Endodermal cell (in vitro differentiated cells): Measurements from ENCODE around the gene EDARADD. TPM values are rescaled to one million over a fixed set of nuclear protein-coding genes. Genes with fewer than 3 reads are reported as not detected.

Experiments used
- DNase-seq: peaks from one replicate; pipeline ENCODE4 v3.0.0-alpha.2; 2017
- H3K27ac ChIP-seq: 2 replicates; pipeline ENCODE4 v1.5.1; 2013; ENCODE audit warnings: mild to moderate bottlenecking, low read depth, low read length, moderate library complexity
- H3K27me3 ChIP-seq: 2 replicates; pipeline ENCODE4 v1.6.1; 2013; ENCODE audit warnings: mild to moderate bottlenecking, low read length, moderate library complexity; ENCODE audit not compliant: insufficient read depth, control insufficient read depth, poor library complexity, severe bottlenecking
- H3K36me3 ChIP-seq: 2 replicates; pipeline ENCODE4 v1.7.0; 2013; ENCODE audit warnings: mild to moderate bottlenecking, low read length, moderate library complexity; ENCODE audit not compliant: control insufficient read depth, insufficient read depth
- H3K4me1 ChIP-seq: one replicate; pipeline ENCODE4 v1.7.0; 2013; ENCODE audit warnings: low read length; ENCODE audit not compliant: control insufficient read depth, insufficient read depth
- H3K4me3 ChIP-seq: 2 replicates; pipeline ENCODE4 v1.5.1; 2013; ENCODE audit warnings: mild to moderate bottlenecking, low read length, moderate library complexity
- H3K9ac ChIP-seq: 2 replicates; pipeline ENCODE4 v1.6.1; 2013; ENCODE audit warnings: mild to moderate bottlenecking, low read length, moderate library complexity; ENCODE audit not compliant: poor library complexity, severe bottlenecking; ENCODE audit errors: extremely low read depth
- H3K9me3 ChIP-seq: 2 replicates; pipeline ENCODE4 v1.6.1; 2013; ENCODE audit warnings: mild to moderate bottlenecking, low read length, moderate library complexity; ENCODE audit not compliant: control insufficient read depth
- H3K27ac Mint-ChIP-seq: 2 replicates; pipeline ENCODE4 v1.8.0; 2020; ENCODE audit warnings: mixed read lengths
- H3K27me3 Mint-ChIP-seq: 2 replicates; pipeline ENCODE4 v1.8.0; 2021; ENCODE audit warnings: mild to moderate bottlenecking, mixed read lengths; ENCODE audit not compliant: insufficient read depth
- H3K36me3 Mint-ChIP-seq: 2 replicates; pipeline ENCODE4 v1.8.0; 2020; ENCODE audit warnings: low read depth, mixed read lengths
- H3K4me1 Mint-ChIP-seq: 2 replicates; pipeline ENCODE4 v1.8.0; 2020; ENCODE audit warnings: mixed read lengths
- H3K4me3 Mint-ChIP-seq: 2 replicates; pipeline ENCODE4 v1.8.0; 2020; ENCODE audit warnings: mild to moderate bottlenecking, moderate library complexity, mixed read lengths
- H3K9me3 Mint-ChIP-seq: 2 replicates; pipeline ENCODE4 v1.8.0; 2020; ENCODE audit warnings: mild to moderate bottlenecking, mixed read lengths
- WGBS, 2 experiments: methylation state at CpG; one replicate each; pipeline versions ENCODE4 v1.1.5 to v1.1.7; 2013; ENCODE audit warnings: missing lambda C conversion rate in 2 of 2, mixed read lengths in 1 of 2; ENCODE audit not compliant: insufficient coverage in 1 of 2, insufficient read length in 1 of 2; 5-methylcytosine and 5-hydroxymethylcytosine counted together
- total RNA-seq, 2 donors: library from RNA; stranded (reverse); fragmentation: NEBNext Ultra II Directional in 1 of 2; extraction: Animal tissue kit (Norgen Biotek cat#: 25700) in 1 of 2; gene quantifications; 2 replicates in 1 of 2; 3 replicates in 1 of 2; pipeline ENCODE4 v1.2.1, GENCODE V29; 2021
- TF ChIP-seq, protein P1 (sequence below): fragments of 200-600 bp; sonication (generic); conservative IDR thresholded peaks from 2 replicates; pipeline ENCODE4 v1.5.0; 2021; ENCODE audit warnings: antibody characterized with exemption, mild to moderate bottlenecking

EDARADD gene
- total RNA-seq, 2 donors from 2014 or later: 5.0 to 5.5 TPM

- H3K27me3 ChIP-seq: no peaks in the 10 kb centered on the region
- Mint-ChIP-seq H3K27me3 (peaks cover 3% of the 10 kb centered on the region), H3K36me3 (no peaks in the 10 kb centered on the region), H3K4me1 (peaks cover 4% of the 10 kb centered on the region), H3K9me3 (no peaks in the 10 kb centered on the region), H3K4me3 (no peak overlapping the region), H3K27ac (no peak overlapping the region)
- H3K9me3 ChIP-seq: no peaks in the 10 kb centered on the region
- no peak overlapping the region for H3K9ac ChIP-seq
- no peak for DNase-seq
- H3K36me3 ChIP-seq: no peaks in the 10 kb centered on the region
- no peaks in the 10 kb centered on the region for H3K4me1 ChIP-seq
- TF ChIP-seq, protein P1, sequence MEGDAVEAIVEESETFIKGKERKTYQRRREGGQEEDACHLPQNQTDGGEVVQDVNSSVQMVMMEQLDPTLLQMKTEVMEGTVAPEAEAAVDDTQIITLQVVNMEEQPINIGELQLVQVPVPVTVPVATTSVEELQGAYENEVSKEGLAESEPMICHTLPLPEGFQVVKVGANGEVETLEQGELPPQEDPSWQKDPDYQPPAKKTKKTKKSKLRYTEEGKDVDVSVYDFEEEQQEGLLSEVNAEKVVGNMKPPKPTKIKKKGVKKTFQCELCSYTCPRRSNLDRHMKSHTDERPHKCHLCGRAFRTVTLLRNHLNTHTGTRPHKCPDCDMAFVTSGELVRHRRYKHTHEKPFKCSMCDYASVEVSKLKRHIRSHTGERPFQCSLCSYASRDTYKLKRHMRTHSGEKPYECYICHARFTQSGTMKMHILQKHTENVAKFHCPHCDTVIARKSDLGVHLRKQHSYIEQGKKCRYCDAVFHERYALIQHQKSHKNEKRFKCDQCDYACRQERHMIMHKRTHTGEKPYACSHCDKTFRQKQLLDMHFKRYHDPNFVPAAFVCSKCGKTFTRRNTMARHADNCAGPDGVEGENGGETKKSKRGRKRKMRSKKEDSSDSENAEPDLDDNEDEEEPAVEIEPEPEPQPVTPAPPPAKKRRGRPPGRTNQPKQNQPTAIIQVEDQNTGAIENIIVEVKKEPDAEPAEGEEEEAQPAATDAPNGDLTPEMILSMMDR: no peak
- WGBS, 2 experiments: 66% methylated on average over 7 of the region's 8 CpGs; no CpG with 5 or more reads in 1 of the 2 experiments
- no peak overlapping the region for H3K4me3 ChIP-seq
- H3K27ac ChIP-seq: no peak overlapping the region
These were observed 123.0 kb downstream of the EDARADD start for GRCh38 chr1:236516929-236517704.

DNA sequence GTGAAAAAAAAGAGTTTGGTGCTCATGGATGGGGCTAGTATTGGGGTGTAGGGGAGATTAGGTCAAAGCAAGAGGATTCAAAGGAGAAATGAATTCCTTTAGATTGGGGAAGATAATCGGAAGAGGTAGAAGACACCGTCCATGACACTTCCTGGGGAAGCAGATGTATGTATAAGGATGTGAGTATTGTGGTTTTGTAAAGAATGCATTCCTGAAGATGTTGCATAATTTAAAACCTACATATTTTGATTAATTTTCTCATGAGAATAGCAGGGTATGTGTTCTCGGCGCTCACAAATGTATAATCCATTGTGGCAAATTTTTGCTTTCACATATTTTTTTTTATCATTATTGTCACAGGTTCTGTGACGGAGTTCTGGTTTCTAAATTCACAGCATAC lies 124.2 kb downstream of the EDARADD start:
- no peaks in the 10 kb centered on the region for H3K9me3 ChIP-seq
- no peaks in the 10 kb centered on the region for H3K36me3 ChIP-seq
- Mint-ChIP-seq H3K4me1 (peaks cover 4% of the 10 kb centered on the region), H3K27me3 (peaks cover 9% of the 10 kb centered on the region), H3K36me3 (no peaks in the 10 kb centered on the region), H3K4me3 (no peak overlapping the region), H3K9me3 (no peaks in the 10 kb centered on the region), H3K27ac (no peak overlapping the region)
- no peaks in the 10 kb centered on the region for H3K4me1 ChIP-seq
- no peak for DNase-seq
- no peak overlapping the region for H3K9ac ChIP-seq
- peaks cover 5% of the 10 kb centered on the region for H3K27me3 ChIP-seq
- 89 to 97% methylated on average over 3 to 5 of the region's 5 CpGs for WGBS, 2 experiments
- no peak overlapping the region for H3K27ac ChIP-seq
- H3K4me3 ChIP-seq: no peak overlapping the region
- TF ChIP-seq, protein P1: no peak

GRCh38 chr1:236520445-236521005 lies 126.4 kb downstream of the EDARADD start:
- Histone ChIP-seq H3K4me3 (no peak overlapping the region), H3K27ac (no peak overlapping the region), H3K36me3 (no peaks in the 10 kb centered on the region), H3K9me3 (no peaks in the 10 kb centered on the region), H3K27me3 (peaks cover 18% of the 10 kb centered on the region), H3K4me1 (no peaks in the 10 kb centered on the region), H3K9ac (no peak overlapping the region)
- no peak overlapping the region for H3K4me3 Mint-ChIP-seq
- H3K9me3 Mint-ChIP-seq: no peaks in the 10 kb centered on the region
- H3K27ac Mint-ChIP-seq: no peak overlapping the region
- 94 to 98% methylated on average over 4 of the region's 4 CpGs for WGBS, 2 experiments
- no peaks in the 10 kb centered on the region for H3K36me3 Mint-ChIP-seq
- TF ChIP-seq, protein P1: no peak
- H3K27me3 Mint-ChIP-seq: peaks cover 11% of the 10 kb centered on the region
- peaks cover 9% of the 10 kb centered on the region for H3K4me1 Mint-ChIP-seq
- no peak for DNase-seq
